AG04449 (cell line): Measurements from ENCODE around the gene C9orf50.
A peak's percentile ranks its signal among the peaks of the same experiment; 100 is the strongest.

Source experiments
- CTCF ChIA-PET: fragments of 350-600 bp; formaldehyde crosslinking; extraction: SDS; loops from one replicate; lab custom pipeline; 2021; ENCODE audit warnings: antibody characterized with exemption; lab: Yijun Ruan, JAX
- POLR2A ChIA-PET: fragments of 400-600, 350-600 bp; formaldehyde crosslinking; extraction: SDS; loops from one replicate; lab custom pipeline; 2020; ENCODE audit warnings: antibody characterized with exemption, inconsistent platforms; lab: Yijun Ruan, JAX
- DNase-seq: peaks from one replicate; pipeline ENCODE4 v3.0.0-alpha.2; 2010; ENCODE audit warnings: low read depth, low spot score
- H3K4me3 ChIP-seq: 2 replicates; pipeline ENCODE4 v1.5.1; 2011; ENCODE audit warnings: low read depth, mild to moderate bottlenecking, control low read depth, low read length
- CTCF ChIP-seq: IDR thresholded peaks from one replicate; pipeline ENCODE4 v1.5.1; 2011; ENCODE audit warnings: mild to moderate bottlenecking, moderate library complexity, low read length, control low read depth, inconsistent platforms; ENCODE audit not compliant: insufficient read depth; ENCODE audit errors: missing control alignments

Gene C9orf50

GRCh38 chr9:129620669-129621295 is at the start of gene C9orf50:
C9orf50 (minus strand) TSS chr9:129621101; CDS start chr9:129620574, 527 bp downstream.
- CTCF ChIA-PET, result interaction anchor here (1.2 to 15.5 kb wide), 13 partner anchors 7 to 614 kb away, joined by 3 to 735 read pairs (median 4); no protein-coding TSS in a partner anchor
- peak within 1 kb of the TSS; percentile 56 for H3K4me3 ChIP-seq
- no peak for DNase-seq
- POLR2A ChIA-PET, result interaction anchor here (0.7 to 2.0 kb wide), 6 partner anchors 50 to 481 kb away, joined by 3 to 11 read pairs (median 4); no protein-coding TSS in a partner anchor
- TF ChIP-seq CTCF, result no peak

GRCh38 chr9:129669946-129670345 is 49.0 kb upstream of the C9orf50 start:
- CTCF ChIA-PET, result no interaction called here
- no peak for TF ChIP-seq CTCF
- POLR2A ChIA-PET, result no interaction called here
- no peak overlapping the region for H3K4me3 ChIP-seq
- DNase-seq, result no peak

- no peak for TF ChIP-seq CTCF
- CTCF ChIA-PET, result no interaction called here
- peak; percentile 53 for DNase-seq
- POLR2A ChIA-PET, result interaction anchor here (0.6 kb wide), 1 partner anchor 348 kb away, joined by 3 read pairs; no protein-coding TSS in a partner anchor
- peak overlapping the region; percentile 25 for H3K4me3 ChIP-seq
Measured at GRCh38 chr9:129669141-129669718, 48.3 kb upstream of the C9orf50 start.

GRCh38 chr9:129667850-129668249 is 46.9 kb upstream of the C9orf50 start:
- no peak for TF ChIP-seq CTCF
- ChIA-PET CTCF (interaction anchor here (0.8 to 2.0 kb wide), 5 partner anchors 9 to 118 kb away, joined by 3 to 7 read pairs (median 4); no protein-coding TSS in a partner anchor), POLR2A (no interaction called here)
- DNase-seq, result no peak
- H3K4me3 ChIP-seq, result peak overlapping the region; percentile 76

GRCh38 chr9:129667378-129667777 is 46.5 kb upstream of the C9orf50 start:
- ChIA-PET POLR2A (no interaction called here), CTCF (interaction anchor here (0.8 to 2.0 kb wide), 6 partner anchors 9 to 118 kb away, joined by 3 to 7 read pairs (median 4); no protein-coding TSS in a partner anchor)
- H3K4me3 ChIP-seq, result peak overlapping the region; percentile 76
- no peak for TF ChIP-seq CTCF
- no peak for DNase-seq

GRCh38 chr9:129666575-129666974 is 45.7 kb upstream of the C9orf50 start:
- CTCF ChIA-PET, result interaction anchor here (0.9 to 2.0 kb wide), 5 partner anchors 10 to 119 kb away, joined by 3 to 7 read pairs (median 5); no protein-coding TSS in a partner anchor
- no peak for DNase-seq

More at GRCh38 chr9:129666575-129666974, 45.7 kb upstream of the C9orf50 start:
- POLR2A ChIA-PET, result interaction anchor here (0.6 to 1.0 kb wide), 2 partner anchors 31 to 60 kb away, joined by 3 read pairs; no protein-coding TSS in a partner anchor
- H3K4me3 ChIP-seq, result peak overlapping the region; percentile 76
- no peak for TF ChIP-seq CTCF
